ENCODE data around the gene KIF19.

KIF19 gene

DNA sequence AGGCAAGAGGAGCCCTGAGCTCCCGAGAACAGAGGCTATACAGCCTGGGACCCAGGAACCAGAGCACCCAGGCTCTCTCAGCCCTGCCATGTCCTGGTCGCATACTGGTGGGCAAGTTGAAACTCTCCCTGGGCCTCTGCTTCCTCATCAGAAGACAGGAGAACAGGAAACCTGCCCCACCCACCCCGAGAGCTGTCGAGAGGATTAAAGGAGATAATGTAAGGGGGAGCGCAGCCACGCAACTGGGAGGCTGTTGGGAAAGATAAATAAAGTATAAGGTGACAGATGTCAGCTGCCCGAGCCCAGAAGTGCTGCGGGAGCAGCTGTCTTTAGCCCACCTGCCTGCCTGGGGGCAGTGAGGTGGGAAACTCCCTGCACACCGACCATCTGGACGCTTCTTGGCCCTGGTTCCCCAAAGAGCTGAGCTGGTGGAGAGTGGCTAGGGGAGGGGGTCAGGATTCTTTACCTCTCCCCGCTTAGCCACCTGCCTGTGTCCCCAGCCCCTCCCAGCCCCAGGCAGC, 6.8 kb downstream of the KIF19 start:
- H3K27ac ChIP-seq (replicated peaks): no peak overlapping the region
- H3K4me3 ChIP-seq (replicated peaks; ENCODE audit: insufficient read depth, low read length): no peak overlapping the region
- TF ChIP-seq, protein P1, sequence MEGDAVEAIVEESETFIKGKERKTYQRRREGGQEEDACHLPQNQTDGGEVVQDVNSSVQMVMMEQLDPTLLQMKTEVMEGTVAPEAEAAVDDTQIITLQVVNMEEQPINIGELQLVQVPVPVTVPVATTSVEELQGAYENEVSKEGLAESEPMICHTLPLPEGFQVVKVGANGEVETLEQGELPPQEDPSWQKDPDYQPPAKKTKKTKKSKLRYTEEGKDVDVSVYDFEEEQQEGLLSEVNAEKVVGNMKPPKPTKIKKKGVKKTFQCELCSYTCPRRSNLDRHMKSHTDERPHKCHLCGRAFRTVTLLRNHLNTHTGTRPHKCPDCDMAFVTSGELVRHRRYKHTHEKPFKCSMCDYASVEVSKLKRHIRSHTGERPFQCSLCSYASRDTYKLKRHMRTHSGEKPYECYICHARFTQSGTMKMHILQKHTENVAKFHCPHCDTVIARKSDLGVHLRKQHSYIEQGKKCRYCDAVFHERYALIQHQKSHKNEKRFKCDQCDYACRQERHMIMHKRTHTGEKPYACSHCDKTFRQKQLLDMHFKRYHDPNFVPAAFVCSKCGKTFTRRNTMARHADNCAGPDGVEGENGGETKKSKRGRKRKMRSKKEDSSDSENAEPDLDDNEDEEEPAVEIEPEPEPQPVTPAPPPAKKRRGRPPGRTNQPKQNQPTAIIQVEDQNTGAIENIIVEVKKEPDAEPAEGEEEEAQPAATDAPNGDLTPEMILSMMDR (IDR thresholded peaks at IDR 0.05; ENCODE audit: insufficient read depth, low read length): no peak
- TF ChIP-seq, protein P2, sequence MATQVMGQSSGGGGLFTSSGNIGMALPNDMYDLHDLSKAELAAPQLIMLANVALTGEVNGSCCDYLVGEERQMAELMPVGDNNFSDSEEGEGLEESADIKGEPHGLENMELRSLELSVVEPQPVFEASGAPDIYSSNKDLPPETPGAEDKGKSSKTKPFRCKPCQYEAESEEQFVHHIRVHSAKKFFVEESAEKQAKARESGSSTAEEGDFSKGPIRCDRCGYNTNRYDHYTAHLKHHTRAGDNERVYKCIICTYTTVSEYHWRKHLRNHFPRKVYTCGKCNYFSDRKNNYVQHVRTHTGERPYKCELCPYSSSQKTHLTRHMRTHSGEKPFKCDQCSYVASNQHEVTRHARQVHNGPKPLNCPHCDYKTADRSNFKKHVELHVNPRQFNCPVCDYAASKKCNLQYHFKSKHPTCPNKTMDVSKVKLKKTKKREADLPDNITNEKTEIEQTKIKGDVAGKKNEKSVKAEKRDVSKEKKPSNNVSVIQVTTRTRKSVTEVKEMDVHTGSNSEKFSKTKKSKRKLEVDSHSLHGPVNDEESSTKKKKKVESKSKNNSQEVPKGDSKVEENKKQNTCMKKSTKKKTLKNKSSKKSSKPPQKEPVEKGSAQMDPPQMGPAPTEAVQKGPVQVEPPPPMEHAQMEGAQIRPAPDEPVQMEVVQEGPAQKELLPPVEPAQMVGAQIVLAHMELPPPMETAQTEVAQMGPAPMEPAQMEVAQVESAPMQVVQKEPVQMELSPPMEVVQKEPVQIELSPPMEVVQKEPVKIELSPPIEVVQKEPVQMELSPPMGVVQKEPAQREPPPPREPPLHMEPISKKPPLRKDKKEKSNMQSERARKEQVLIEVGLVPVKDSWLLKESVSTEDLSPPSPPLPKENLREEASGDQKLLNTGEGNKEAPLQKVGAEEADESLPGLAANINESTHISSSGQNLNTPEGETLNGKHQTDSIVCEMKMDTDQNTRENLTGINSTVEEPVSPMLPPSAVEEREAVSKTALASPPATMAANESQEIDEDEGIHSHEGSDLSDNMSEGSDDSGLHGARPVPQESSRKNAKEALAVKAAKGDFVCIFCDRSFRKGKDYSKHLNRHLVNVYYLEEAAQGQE (IDR thresholded peaks at IDR 0.05; ENCODE audit: insufficient replicate concordance, low read depth): no peak
- TF ChIP-seq POLR2AphosphoS5 (IDR thresholded peaks at IDR 0.05; ENCODE audit: low read depth) (no peak), GABPA (IDR thresholded peaks at IDR 0.05; ENCODE audit: low read depth) (no peak), SPI1 (IDR thresholded peaks at IDR 0.05; ENCODE audit: borderline replicate concordance, low read depth) (no peak)
- DNase-seq (ENCODE audit: low read depth in 1 of 2, low spot score in 1 of 2): no peak
- H3K27me3 ChIP-seq (ENCODE audit: insufficient read depth, poor library complexity, severe bottlenecking): peaks cover 6% of the 10 kb centered on the region

DNA sequence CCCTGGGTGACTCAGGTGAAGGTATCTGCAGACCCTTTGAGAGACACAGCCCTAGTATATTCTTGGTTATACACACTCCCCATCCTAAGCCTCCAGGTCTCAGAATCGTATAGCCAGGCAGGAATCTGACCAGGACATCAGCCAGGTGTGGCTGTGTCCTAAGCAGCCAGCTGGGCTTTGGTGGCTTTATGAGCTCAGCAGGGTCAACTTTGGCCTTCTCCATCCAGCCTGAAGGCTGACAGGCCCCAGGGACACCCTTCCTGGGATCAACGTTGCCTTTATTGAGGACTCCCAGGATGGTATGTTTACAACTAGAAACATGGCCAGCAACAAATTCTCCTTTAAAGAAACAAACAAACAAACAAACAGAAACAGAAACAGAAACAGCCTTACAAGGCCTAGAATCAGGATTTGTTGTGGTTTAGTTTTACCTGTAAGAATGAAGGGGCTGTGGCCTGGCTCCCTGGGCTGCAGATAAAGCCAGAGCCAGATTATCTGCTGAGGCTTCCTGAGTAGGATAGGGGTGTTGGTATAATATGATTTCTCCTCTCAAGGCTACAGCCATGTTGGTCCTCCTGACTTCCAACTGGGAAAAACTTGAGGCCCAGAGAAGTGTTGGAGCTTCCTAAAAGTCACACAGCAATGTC, 8.5 kb downstream of the KIF19 start:
- Histone ChIP-seq H3K27me3 (ENCODE audit: insufficient read depth, poor library complexity, severe bottlenecking) (peaks cover 6% of the 10 kb centered on the region), H3K27ac (replicated peaks) (no peak overlapping the region)

DNA sequence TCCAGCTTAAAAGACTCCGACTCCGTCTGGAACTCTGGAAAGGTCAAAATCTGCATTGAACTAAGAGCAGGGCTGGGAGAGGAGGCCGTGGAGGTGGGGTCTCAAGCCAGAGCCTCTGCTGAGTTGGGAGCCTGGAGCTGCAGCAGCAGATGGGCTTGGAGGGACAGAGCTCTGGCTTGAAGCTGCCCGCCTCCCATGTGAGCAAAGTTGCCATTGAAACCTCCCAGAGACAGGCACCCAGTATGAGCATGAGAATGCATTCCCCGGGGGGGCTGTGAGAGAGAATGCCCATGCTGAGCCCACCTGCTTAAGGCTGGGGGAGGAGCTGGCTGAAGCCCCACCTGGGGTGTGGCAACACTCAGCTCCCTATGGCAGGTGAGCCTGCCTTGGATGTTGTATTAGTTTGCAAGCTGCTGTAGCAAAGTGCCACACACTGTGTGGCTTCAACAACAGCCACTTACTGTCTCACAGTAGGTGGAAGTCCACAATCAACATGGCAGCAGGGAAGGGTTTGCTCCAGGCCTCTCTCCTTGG, 9.6 kb downstream of the KIF19 start:
- peaks cover 6% of the 10 kb centered on the region for H3K27me3 ChIP-seq (ENCODE audit: insufficient read depth, poor library complexity, severe bottlenecking)
- DNase-seq (ENCODE audit: low read depth in 1 of 2, low spot score in 1 of 2): no peak
- H3K4me3 ChIP-seq (replicated peaks; ENCODE audit: insufficient read depth, low read length): no peak overlapping the region
- TF ChIP-seq, protein P2 (IDR thresholded peaks at IDR 0.05; ENCODE audit: insufficient replicate concordance, low read depth): no peak
- TF ChIP-seq SPI1 (IDR thresholded peaks at IDR 0.05; ENCODE audit: borderline replicate concordance, low read depth): no peak
- TF ChIP-seq, protein P1 (IDR thresholded peaks at IDR 0.05; ENCODE audit: insufficient read depth, low read length): no peak
- TF ChIP-seq GABPA (IDR thresholded peaks at IDR 0.05; ENCODE audit: low read depth): no peak
- H3K27ac ChIP-seq (replicated peaks): no peak overlapping the region

More for the DNA sequence above, 8.5 kb downstream of the KIF19 start:
- TF ChIP-seq POLR2AphosphoS5 (IDR thresholded peaks at IDR 0.05; ENCODE audit: low read depth): no peak
- TF ChIP-seq GABPA (IDR thresholded peaks at IDR 0.05; ENCODE audit: low read depth): no peak
- TF ChIP-seq SPI1 (IDR thresholded peaks at IDR 0.05; ENCODE audit: borderline replicate concordance, low read depth): no peak
- TF ChIP-seq, protein P1 (IDR thresholded peaks at IDR 0.05; ENCODE audit: insufficient read depth, low read length): no peak
- TF ChIP-seq, protein P2 (IDR thresholded peaks at IDR 0.05; ENCODE audit: insufficient replicate concordance, low read depth): no peak
- DNase-seq (ENCODE audit: low read depth in 1 of 2, low spot score in 1 of 2): no peak
- no peak overlapping the region for H3K4me3 ChIP-seq (replicated peaks; ENCODE audit: insufficient read depth, low read length)
